Measurements from ENCODE around the gene AGTRAP.
A peak's percentile ranks its signal among the peaks of the same experiment; 100 is the strongest.

Gene AGTRAP

DNA sequence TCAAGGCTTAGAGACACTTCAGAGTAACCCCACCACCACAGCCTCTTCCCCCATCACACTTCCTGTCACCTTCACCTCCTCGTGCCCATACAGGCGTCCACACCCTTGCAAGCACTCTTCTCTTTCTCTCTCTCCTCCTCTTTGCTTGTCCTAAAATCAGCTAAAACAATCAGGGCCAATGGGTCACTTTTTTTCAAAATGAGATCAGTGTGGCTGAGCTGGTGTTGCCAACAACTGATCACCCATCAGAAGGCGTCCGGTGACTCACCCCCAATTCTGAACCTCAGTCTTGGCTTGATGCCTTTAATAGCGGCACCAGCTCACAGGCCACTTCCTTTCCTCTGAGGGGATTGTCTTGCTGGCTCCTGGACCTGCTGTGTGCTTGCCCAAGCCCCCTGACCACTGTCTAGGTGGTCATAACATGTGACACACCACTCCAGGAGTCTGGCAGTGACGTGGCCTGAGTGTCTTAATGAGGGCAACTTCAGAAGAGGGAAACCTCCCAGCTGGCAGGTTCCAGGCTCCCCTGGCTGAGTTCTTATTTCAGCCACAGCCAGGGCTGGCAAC, 42.8 kb upstream of the AGTRAP start:
- in situ Hi-C loops (cut with HindIII; ENCODE audit: low sequenced_read_pairs): no loop called here
- TF ChIP-seq, protein P1, sequence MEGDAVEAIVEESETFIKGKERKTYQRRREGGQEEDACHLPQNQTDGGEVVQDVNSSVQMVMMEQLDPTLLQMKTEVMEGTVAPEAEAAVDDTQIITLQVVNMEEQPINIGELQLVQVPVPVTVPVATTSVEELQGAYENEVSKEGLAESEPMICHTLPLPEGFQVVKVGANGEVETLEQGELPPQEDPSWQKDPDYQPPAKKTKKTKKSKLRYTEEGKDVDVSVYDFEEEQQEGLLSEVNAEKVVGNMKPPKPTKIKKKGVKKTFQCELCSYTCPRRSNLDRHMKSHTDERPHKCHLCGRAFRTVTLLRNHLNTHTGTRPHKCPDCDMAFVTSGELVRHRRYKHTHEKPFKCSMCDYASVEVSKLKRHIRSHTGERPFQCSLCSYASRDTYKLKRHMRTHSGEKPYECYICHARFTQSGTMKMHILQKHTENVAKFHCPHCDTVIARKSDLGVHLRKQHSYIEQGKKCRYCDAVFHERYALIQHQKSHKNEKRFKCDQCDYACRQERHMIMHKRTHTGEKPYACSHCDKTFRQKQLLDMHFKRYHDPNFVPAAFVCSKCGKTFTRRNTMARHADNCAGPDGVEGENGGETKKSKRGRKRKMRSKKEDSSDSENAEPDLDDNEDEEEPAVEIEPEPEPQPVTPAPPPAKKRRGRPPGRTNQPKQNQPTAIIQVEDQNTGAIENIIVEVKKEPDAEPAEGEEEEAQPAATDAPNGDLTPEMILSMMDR (IDR thresholded peaks at IDR 0.05; ENCODE audit: low read depth, low read length, missing control alignments): no peak
- H3K4me3 ChIP-seq (ENCODE audit: low read depth, low read length): peak overlapping the region; percentile 38
- peak; percentile 77 for DNase-seq (ENCODE audit: low read depth)

DNA sequence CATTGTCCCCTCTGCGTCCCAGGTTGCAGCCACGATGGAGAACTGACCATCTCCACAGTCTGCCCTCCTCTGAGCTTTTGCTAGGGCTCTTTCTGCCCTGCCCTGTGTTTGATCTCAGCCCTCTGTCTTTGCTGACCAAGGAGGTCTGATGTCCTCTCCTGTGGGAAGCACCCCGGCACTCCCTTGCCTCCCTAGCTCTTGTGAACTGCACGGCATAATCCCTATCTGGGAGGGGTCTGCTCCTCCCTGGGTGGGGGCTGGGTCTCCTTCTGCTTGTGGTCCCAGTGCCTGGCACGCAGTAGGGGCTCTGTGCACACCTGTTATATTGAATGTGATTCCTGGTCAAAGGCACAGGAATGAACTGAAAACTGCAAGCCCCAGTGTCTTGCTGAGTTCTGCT, 42.0 kb upstream of the AGTRAP start:
- in situ Hi-C loops (cut with HindIII; ENCODE audit: low sequenced_read_pairs): no loop called here
- TF ChIP-seq, protein P1 (IDR thresholded peaks at IDR 0.05; ENCODE audit: low read depth, low read length, missing control alignments): no peak
- no peak overlapping the region for H3K4me3 ChIP-seq (ENCODE audit: low read depth, low read length)
- no peak for DNase-seq (ENCODE audit: low read depth)

DNA sequence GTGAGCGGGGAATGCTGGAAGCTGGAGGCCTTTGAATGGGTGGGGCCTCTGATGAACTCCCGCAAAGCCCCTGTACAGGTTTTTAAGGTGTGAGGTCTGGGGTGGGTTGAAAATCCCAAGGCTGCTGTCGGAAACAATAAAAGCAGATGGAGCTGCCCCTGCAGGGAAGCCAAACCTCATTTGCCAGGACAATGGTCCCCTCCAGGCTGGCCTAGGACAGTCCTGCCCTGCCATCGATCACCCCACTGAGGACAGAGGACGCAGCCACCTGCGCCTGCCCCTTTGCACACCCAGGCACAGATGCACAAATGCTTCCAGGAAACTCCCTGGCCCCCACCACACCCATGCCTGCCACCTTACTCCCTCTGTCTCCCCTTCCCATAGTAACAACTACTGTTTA, 40.1 kb upstream of the AGTRAP start:
- no peak overlapping the region for H3K4me3 ChIP-seq (ENCODE audit: low read depth, low read length)
- TF ChIP-seq, protein P1 (IDR thresholded peaks at IDR 0.05; ENCODE audit: low read depth, low read length, missing control alignments): no peak
- DNase-seq (ENCODE audit: low read depth): no peak
- in situ Hi-C loops (cut with HindIII; ENCODE audit: low sequenced_read_pairs): no loop called here

DNA sequence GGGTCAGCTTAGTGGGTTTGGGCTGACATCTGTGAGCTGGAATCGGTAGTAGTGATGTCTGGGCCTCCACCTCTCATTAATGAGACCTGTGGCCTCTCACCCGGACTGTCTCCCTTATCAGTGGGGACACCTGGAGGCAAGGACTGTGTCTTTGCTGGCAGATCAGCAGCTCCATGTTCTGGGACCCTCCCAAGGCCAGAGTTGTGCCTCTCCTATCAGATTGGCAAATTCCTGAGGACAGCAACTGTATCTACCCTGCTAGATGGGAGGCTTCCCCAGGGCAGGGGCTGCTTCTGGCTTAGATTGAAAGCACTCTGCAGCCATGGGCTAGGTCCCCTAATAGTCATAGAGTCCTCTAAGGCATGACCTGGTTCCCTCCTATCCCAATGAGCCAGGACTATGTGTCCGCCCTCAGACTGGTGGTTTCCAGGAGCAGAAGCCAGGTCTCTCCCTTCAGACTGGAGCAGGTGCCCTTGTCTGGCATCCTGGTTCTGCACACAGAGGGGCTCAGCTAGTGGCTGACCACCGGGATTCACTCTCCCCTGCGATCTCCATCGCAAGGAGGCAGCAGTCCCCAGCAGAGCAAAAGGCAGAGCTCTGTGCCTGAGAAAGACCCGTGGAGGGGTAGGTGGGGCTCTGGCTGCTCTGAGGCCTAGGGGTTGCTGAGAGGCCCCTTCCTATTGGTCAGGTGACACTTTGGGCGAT, 38.6 kb upstream of the AGTRAP start:
- TF ChIP-seq, protein P1 (IDR thresholded peaks at IDR 0.05; ENCODE audit: low read depth, low read length, missing control alignments): no peak
- H3K4me3 ChIP-seq (ENCODE audit: low read depth, low read length): no peak overlapping the region
- no peak for DNase-seq (ENCODE audit: low read depth)
- in situ Hi-C loops (cut with HindIII; ENCODE audit: low sequenced_read_pairs): no loop called here

DNA sequence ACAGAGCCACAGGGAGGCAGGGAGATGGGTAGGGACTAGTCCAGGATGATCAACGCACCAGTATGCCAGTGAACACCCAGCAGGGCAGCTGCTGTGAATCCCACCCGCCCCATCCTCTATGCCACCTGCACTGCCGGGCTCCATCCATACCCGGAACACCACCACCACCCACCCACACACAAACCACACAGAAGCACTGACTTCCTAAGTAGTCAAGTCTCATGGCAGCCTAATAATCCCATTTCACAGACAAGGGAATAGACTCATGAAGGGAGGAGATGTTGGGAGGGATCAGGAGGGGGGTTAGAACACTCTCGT, 38.1 kb upstream of the AGTRAP start:
- DNase-seq (ENCODE audit: low read depth): no peak
- TF ChIP-seq, protein P1 (IDR thresholded peaks at IDR 0.05; ENCODE audit: low read depth, low read length, missing control alignments): no peak
- no peak overlapping the region for H3K4me3 ChIP-seq (ENCODE audit: low read depth, low read length)
- in situ Hi-C loops (cut with HindIII; ENCODE audit: low sequenced_read_pairs): no loop called here

DNA sequence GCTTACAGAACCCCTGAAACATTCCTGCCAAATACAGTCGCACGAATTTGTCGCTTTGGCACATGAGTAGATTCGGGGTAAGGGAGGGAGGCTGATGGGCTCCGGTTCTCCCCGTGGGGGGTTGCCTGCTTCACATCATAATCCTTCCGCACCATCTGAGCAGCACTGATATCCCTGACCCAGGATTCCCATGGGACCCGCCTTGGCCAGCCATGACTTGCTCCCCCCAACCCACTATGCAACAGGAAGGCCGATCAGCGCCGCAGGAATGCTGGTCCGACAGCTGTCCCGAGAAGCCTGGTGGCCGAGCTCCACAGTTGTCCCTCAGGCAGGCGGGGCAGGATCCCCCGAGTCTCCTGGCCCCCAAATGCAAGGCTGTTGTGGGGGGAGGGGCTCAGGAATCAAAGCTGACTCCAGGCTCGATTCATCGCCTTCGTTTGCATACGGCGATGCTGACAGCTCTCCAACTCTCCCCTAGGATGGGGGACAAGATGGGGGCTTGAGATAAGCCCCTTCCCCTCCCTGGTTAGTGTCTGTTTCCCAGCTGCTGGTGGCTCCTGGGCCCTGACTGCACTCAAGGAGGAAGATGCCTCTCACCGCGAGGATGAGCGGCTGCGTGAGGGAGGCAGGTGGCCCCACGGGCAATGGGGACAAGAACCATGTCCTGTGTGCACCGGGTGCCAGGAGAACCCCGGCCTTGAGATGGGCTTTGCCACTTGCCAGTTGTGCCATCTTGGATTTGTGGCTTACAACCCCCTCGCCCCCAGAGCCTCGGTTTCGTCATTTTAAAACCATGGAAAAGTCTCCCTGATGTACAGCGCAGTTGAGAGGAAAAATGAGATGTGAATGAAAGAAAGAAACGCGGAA, 35.1 kb upstream of the AGTRAP start:
- TF ChIP-seq, protein P1 (IDR thresholded peaks at IDR 0.05; ENCODE audit: low read depth, low read length, missing control alignments): no peak
- DNase-seq (ENCODE audit: low read depth): no peak
- in situ Hi-C loops (cut with HindIII; ENCODE audit: low sequenced_read_pairs): no loop called here
- H3K4me3 ChIP-seq (ENCODE audit: low read depth, low read length): peak overlapping the region; percentile 4
